Measurements from ENCODE around the gene ZNF226.
"Not testable (repeated sequence)": the region's sequence is repeated elsewhere in the genome, so short reads cannot be mapped to it uniquely, and the experiment has no call there.

DNA sequence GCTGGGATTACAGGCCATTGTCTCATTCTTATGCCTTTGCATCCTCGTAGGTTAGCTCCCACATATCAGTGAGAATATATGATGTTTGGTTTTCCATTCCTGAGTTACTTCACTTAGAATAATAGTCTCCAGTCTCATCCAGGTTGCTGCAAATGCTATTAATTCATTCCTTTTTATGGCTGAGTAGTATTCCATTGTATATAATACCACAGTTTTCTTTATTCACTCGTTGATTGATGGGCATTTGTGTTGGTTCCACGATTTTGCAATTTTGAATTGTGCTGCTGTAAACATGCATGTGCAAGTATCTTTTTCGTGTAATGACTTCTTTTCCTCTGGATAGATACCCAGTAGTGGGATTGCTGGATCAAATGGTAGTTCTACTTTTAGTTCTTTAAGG, 43.7 kb upstream of the ZNF226 start:
- TF ChIP-seq, protein P1, sequence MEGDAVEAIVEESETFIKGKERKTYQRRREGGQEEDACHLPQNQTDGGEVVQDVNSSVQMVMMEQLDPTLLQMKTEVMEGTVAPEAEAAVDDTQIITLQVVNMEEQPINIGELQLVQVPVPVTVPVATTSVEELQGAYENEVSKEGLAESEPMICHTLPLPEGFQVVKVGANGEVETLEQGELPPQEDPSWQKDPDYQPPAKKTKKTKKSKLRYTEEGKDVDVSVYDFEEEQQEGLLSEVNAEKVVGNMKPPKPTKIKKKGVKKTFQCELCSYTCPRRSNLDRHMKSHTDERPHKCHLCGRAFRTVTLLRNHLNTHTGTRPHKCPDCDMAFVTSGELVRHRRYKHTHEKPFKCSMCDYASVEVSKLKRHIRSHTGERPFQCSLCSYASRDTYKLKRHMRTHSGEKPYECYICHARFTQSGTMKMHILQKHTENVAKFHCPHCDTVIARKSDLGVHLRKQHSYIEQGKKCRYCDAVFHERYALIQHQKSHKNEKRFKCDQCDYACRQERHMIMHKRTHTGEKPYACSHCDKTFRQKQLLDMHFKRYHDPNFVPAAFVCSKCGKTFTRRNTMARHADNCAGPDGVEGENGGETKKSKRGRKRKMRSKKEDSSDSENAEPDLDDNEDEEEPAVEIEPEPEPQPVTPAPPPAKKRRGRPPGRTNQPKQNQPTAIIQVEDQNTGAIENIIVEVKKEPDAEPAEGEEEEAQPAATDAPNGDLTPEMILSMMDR (IDR thresholded peaks at IDR 0.05): not testable (repeated sequence)
- not testable (repeated sequence) for TF ChIP-seq EZH2 (IDR thresholded peaks at IDR 0.05; ENCODE audit: borderline replicate concordance, insufficient read depth, low read depth, low read length, poor library complexity, severe bottlenecking)
